ENCODE data around the gene FAM169A. TPM values are rescaled to one million over a fixed set of nuclear protein-coding genes. Genes with fewer than 3 reads are reported as not detected.

FAM169A gene
- total and polyA plus RNA-seq, 2 of the 4 experiments (the other 2 are of a cell fraction), result under 0.01 TPM; not detected in 1

DNA sequence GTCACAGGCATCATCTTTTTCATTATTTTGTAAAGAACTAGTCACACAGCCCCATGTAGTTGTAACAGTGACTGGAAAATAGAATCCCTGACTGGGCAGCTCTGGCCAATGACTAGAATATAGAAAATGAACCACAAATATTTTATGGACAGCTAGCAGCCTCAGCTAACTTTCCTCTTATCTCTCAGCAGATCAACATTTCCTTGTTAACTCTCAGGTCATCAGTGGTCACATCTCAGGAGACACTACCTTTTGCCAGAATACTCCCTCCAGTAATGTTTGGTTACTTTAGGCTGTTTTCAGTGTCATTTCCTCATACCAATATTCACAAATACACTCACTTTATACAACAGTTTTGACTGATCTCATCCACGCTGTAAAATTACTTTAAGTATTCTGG, 43.9 kb downstream of the FAM169A start:
- no peak overlapping the region for H3K23ac ChIP-seq (ENCODE audit: low read depth, low read length)
- BruUV-seq (replicated peaks), result no TSS peak

More for the DNA sequence above, 43.9 kb downstream of the FAM169A start:
- no peaks in the 10 kb centered on the region for H3K36me3 ChIP-seq (ENCODE audit: control insufficient read depth, insufficient read depth, low read length)
- no peak overlapping the region for H2BK20ac ChIP-seq (ENCODE audit: low read depth, low read length)
- H3K27me3 ChIP-seq (ENCODE audit: control insufficient read depth, insufficient read depth, low read length), result peaks cover 5% of the 10 kb centered on the region; the same call in 1 of the 2 replicates
- no peaks in the 10 kb centered on the region for H4K20me1 ChIP-seq (ENCODE audit: insufficient read depth, low read length)
- H2BK120ac ChIP-seq (ENCODE audit: low read depth, low read length), result no peak overlapping the region
- no peak overlapping the region for H3K56ac ChIP-seq (ENCODE audit: extremely low read depth, insufficient read depth, low read length)
- in situ Hi-C loops (cut with MboI; ENCODE audit: low sequenced_read_pairs), result no loop called here
- H3K4ac ChIP-seq (ENCODE audit: low read depth, low read length), result no peak overlapping the region
- no peak overlapping the region for H3K14ac ChIP-seq (replicated peaks; ENCODE audit: low read depth, low read length)
- no peak overlapping the region for H3K4me2 ChIP-seq (ENCODE audit: low read depth, low read length)
- dilution Hi-C loops (cut with HindIII; ENCODE audit: low sequenced_read_pairs, unreplicated experiment), result no loop called here
- intact Hi-C loops (cut with micrococcal nuclease), result no loop called here
- no peak overlapping the region for H3K18ac ChIP-seq (ENCODE audit: low read depth, low read length)
- no peaks in the 10 kb centered on the region for H3K79me1 ChIP-seq (ENCODE audit: low read depth in 1 of 2, low read length in 2 of 2)
- POLR2A ChIA-PET (ENCODE audit: unreplicated experiment), result no interaction called here
- H2BK5ac ChIP-seq (ENCODE audit: low read depth, low read length, poor library complexity, severe bottlenecking), result no peak overlapping the region
- no peaks in the 10 kb centered on the region for H3K9me1 ChIP-seq (ENCODE audit: insufficient read depth, low read length)
- no peak overlapping the region for H2BK15ac ChIP-seq (ENCODE audit: low read depth, low read length)
- H3K9me3 ChIP-seq (ENCODE audit: control insufficient read depth, insufficient read depth, low read length), result no peaks in the 10 kb centered on the region
- TF ChIP-seq NFE2L2 (IDR thresholded peaks at IDR 0.05; ENCODE audit: low read depth, low read length), result no peak
- no peak for TF ChIP-seq CEBPB (IDR thresholded peaks at IDR 0.05; ENCODE audit: low read depth, low read length)
- TF ChIP-seq CHD1 (IDR thresholded peaks at IDR 0.05; ENCODE audit: low read depth, low read length), result no peak
- no peak for TF ChIP-seq MAZ (IDR thresholded peaks at IDR 0.05; ENCODE audit: borderline replicate concordance, low read depth, low read length)
- no peak for TF ChIP-seq RAD21 (IDR thresholded peaks at IDR 0.05; ENCODE audit: low read length)
- TF ChIP-seq RCOR1 (IDR thresholded peaks at IDR 0.05; ENCODE audit: insufficient replicate concordance, low read length), result no peak
- TF ChIP-seq POLR2A (IDR thresholded peaks at IDR 0.05; ENCODE audit: low read depth, low read length), result no peak
- TF ChIP-seq SMC3 (IDR thresholded peaks at IDR 0.05; ENCODE audit: low read depth, low read length), result no peak
- TF ChIP-seq MXI1 (IDR thresholded peaks at IDR 0.05; ENCODE audit: borderline replicate concordance, low read depth, low read length), result no peak
- TF ChIP-seq CTCF (conservative IDR thresholded peaks at IDR 0.05; ENCODE audit: low read depth, low read length), result no peak
- TF ChIP-seq BHLHE40 (IDR thresholded peaks at IDR 0.05; ENCODE audit: low read depth, low read length), result no peak
- no peak for TF ChIP-seq USF2 (IDR thresholded peaks at IDR 0.05; ENCODE audit: low read depth, low read length)
- H4K91ac ChIP-seq (ENCODE audit: insufficient read depth, low read depth, low read length), result no peak overlapping the region
- no peak overlapping the region for H3K4me3 ChIP-seq (ENCODE audit: insufficient read depth, low read depth, low read length)
- no peak overlapping the region for H2AK5ac ChIP-seq (ENCODE audit: low read depth, low read length)
- no peak overlapping the region for H3K27ac ChIP-seq (ENCODE audit: insufficient read depth, low read length)
- ATAC-seq (ENCODE audit: low read depth), result no peak
- H4K8ac ChIP-seq (ENCODE audit: low read depth in 2 of 2, low read length in 2 of 2), result no peak overlapping the region
- H2AK9ac ChIP-seq (replicated peaks; ENCODE audit: low read depth, low read length, poor library complexity), result no peak overlapping the region
- H3K4me1 ChIP-seq (ENCODE audit: control insufficient read depth, insufficient read depth, low read length), result no peaks in the 10 kb centered on the region
- no peak for DNase-seq
- CTCF ChIA-PET, result no interaction called here
- H3K9ac ChIP-seq (ENCODE audit: low read depth, low read length), result no peak overlapping the region
- no peak overlapping the region for H2AFZ ChIP-seq (replicated peaks; ENCODE audit: low read length, poor library complexity)
- 71% methylated on average over 1 of the region's 1 CpG; no CpG with 5 or more reads in 1 of the 2 experiments for WGBS, 2 experiments (ENCODE audit: extremely low coverage in 2 of 2, insufficient read length in 1 of 2)
- H4K5ac ChIP-seq (ENCODE audit: low read depth, low read length), result no peak overlapping the region
